CD4-positive, alpha-beta T cell treated with Interferon alpha-2 for 1 hour (primary cell): Measurements from ENCODE around the gene RSPRY1.
"Not testable (repeated sequence)": the region's sequence is repeated elsewhere in the genome, so short reads cannot be mapped to it uniquely, and the experiment has no call there.

Source experiments
- DNase-seq, 2 donors: peaks; one replicate each; pipeline ENCODE4 v3.0.0-alpha.2; 2020 to 2022

Gene RSPRY1

DNA sequence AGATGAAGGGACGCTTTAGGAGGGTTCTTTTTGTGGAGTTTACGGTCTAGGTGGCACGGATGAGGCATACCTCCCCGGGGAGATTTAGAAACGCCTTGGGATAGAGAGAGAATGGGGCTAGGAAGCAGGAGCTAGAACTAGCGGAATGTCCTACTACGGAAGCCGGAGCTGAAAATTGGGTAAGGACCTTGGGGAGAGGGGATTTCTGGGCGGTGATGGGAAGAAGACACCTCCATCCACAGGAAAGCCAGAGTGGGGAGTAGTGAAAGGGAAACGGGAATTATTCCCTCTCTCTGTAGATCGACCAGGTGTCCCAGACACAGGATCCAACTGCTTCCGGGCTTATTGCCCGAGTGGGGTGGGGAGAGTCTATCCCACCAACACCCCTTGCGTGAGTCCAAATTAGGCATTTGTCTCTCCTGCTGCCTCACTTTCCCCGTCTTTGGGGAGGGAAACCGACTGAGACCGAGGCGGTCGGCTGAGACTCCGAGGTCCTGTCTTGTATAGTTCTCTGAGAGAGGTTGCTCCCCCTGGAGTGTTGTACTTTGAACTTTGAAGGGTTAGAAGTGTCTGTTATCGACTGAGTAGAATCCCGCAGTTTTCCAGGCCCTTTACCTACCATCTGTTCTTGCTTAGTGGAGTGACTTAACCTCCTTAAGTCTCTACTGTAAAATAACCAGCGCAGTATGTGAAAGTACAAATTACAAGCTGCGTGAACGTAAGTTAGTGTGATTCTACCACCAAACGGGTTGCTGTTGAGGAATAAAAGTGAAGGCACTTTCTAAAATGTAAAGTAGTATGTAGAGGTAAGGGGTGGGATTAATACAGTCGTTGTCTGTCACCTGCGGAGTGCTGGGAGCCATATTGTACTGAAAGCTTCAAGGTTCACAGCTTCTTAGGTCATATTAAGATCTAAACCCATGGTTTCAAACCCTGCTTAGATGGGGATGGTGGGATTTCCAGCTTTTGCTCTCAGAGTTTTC, 1.0 kb downstream of the RSPRY1 start:
- peak in 1 of 2 donors; percentile 31 for DNase-seq

DNA sequence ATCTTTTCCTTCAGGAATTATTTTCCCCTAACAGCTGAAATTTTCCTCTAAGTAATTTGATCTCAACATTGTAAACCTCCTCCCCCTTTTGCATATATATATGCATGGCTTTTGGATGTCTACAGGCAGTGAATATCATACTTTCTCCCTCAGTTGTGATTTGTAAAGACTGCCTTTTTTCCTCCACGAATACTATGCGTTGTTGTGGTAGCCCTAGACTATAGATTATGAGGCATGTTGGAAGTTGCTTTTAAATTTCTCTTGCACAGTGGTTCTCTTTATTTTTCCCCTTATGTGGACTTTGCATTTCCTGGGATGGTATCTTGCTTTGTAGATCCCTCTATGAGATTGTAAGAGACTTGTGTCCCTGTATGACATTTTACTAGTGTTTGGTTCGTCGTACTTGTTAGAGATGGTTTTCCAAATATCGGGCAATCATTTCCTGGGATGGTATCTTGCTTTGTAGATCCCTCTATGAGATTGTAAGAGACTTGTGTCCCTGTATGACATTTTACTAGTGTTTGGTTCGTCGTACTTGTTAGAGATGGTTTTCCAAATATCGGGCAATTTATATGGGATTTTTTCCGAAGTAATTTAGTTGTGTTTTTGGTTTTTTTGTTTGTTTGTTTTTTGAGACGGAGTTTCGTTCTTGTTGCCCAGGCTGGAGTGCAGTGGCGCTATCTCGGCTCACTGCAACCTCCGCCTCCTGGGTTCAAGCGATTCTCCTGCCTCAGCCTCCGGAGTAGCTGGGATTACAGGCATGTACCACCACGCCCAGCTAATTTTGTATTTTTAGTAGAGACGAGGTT, 2.0 kb downstream of the RSPRY1 start:
- not testable (repeated sequence) for DNase-seq

- no peak for DNase-seq
These were observed 2.5 kb downstream of the RSPRY1 start for GRCh38 chr16:57188711-57189002.

- DNase-seq = not testable (repeated sequence)
These were observed 3.4 kb downstream of the RSPRY1 start for GRCh38 chr16:57189527-57189926.

GRCh38 chr16:57190136-57190535, 4.0 kb downstream of the RSPRY1 start:
- no peak for DNase-seq

DNA sequence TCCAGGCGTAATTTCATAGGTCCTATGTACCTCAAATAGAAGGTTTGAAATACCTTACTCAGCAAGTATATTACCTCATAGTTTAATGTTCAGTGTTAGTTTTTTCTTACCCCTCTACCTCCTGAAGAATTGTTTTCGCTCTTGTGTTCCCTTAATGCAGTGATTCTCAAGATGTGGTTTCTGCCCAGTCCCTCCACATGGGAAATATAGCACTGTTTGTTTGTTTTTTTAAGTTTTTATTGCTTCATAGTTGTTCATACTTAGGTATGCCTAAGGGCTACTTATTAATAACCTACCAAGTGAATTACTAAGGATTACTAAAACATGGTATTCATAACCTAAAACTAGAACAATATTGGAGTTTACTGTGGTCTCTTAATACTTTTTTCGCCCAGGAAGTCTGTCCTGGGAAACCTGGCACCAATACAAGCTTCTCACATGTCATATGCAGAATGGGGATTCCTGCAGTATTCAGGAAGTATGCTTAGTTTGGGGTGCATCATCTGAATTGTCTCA, 5.0 kb downstream of the RSPRY1 start:
- DNase-seq = no peak

DNA sequence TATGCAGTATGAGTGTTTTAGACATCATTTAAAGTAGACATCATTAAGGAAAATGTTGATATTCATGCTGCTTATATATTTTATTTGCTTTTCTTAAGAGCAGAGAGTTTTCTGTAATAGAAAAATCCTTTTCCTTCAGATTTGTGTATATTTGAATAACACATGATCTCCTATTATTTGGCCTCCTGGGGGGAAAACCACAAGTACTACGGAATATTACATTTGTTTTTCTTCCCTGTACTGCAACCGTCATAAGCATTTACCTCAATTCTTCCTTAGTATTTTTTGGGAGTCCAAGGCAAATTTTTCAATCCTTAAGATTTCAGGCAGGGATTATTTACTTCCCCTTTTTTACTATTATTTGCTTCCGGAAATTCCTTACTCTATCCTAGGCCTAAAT, 6.0 kb downstream of the RSPRY1 start:
- no peak for DNase-seq

DNA sequence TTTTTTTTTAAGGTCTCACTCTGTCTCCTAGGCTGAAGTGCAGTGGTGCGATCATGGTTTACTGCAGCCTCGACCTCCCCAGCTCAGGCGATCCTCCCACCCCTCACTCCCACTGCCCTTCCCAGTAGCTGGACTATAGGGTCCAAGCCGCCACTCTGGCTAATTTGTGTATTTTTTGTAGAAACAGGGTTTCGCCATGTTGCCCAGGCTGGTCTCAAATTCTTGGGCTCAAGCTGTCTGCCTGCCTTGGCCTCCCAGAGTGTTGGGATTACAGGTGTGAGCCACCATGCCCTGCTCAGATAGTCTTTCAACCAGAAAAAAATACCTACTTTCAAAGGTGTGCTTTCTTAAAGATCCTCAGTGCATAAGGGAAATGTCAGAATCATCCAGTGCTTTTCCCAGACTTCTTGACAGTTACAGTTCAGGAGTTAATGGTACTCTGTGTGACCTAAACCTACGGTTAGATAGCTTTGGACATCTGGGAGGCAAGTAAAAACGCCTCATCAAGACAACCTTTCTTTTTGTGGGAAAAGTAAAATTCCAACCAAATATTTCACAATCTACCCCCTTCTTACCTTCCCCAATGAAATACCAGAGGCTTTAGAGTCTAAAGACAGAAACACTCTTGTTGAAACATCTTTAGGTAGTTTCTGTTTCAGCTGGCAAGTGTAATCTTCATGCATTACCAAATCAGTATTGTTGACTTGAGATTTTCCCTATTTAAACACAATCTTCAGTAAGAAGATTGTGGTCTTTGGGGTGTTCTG, 6.8 kb downstream of the RSPRY1 start:
- DNase-seq = no peak

- no peak for DNase-seq
These were observed 8.4 kb downstream of the RSPRY1 start for GRCh38 chr16:57194512-57194911.

GRCh38 chr16:57196286-57196685, 10.2 kb downstream of the RSPRY1 start:
- no peak for DNase-seq

DNA sequence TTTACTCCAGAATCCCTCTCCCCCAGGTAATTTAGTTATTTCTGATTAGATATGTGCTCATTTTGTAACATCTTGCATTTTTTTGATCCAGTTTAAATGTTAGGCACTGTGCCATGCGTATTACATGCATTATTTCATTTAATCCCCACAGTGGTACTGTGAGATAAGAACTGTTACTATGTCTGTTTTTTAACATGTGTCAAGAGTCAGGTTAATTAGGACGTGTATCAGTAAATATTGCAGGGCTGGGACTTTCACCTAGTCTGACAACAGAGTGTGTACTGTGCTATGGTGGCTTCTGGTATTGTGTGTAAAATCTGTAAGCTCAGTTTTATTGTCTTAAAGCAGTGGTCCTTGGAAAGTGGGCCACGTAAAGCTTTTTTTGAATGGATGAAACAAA, 10.6 kb downstream of the RSPRY1 start:
- DNase-seq = no peak

DNA sequence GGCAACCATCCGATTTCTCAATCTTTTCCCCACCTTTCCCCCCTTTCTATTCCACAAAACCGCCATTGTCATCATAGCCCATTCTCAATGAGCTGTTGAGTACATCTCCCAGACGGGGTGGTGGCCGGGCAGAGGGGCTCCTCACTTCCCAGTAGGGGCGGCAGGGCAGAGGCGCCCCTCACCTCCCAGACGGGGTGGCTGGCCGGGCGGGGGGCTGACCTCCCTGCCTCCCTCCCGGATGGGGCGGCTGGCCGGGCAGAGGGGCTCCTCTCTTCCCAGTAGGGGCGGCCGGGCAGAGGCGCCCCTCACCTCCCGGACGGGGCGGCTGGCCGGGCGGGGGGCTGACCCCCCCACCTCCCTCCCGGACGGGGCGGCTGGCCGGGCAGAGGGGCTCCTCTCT, 14.2 kb downstream of the RSPRY1 start:
- DNase-seq = not testable (repeated sequence)

- not testable (repeated sequence) for DNase-seq
These were observed 14.8 kb downstream of the RSPRY1 start for GRCh38 chr16:57200926-57201325.

DNA sequence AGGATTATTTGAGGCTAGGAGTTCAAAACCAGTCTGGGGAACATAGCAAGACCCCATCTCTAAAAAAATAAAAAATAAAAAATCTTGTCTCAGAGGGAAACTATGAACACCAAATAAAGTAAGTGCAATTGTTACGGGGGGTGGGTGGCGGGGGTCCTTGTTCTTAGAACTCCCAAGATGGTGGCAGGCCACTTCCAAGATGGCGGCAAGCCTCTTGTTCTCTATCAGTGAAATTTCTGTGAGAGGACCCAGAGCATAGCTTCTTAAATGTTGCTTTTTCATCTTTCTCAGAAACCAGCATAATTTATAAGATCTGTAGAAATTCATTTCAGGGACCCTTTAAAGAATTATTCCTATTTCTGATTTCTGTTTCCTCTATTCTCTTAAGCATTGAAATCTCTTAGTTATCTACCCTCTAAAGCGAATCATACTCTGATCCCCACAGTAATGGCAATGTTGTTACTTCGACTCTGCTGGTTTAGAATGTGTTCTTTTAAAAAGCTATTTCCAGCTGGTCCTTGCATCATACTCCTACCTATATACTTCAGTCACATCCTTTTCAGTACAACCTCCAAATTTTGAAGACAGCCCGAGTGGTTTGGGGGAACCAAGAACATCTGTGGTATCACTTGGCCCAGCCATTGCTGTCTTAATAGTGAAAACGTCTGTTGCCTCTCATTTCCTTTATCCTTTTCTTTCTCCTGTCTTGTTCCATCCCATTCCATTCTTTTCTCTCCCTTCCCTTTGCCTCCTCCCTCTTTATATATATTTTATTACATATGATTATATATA, 16.2 kb downstream of the RSPRY1 start:
- no peak for DNase-seq

DNA sequence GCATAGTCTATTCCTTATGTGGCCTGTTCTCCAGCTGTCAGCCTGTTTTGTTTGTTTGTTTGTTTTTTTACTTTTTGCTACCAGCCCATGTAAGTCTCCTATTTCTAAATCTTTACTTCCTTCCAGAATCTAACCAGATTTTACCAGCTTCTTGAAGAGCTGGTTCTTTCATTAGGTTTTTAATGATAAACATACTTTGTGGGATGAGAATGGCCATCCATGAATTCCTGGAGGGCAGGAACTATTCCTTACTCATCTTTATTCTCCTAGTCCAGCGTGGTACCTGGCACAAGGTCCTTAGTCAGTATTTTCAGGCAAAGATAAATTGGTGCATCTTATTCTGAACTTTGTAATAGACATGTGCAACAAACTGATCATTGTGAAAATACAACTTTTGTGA, 17.3 kb downstream of the RSPRY1 start:
- DNase-seq = no peak

- DNase-seq = no peak
These were observed 18.5 kb downstream of the RSPRY1 start for GRCh38 chr16:57204675-57205074.

DNA sequence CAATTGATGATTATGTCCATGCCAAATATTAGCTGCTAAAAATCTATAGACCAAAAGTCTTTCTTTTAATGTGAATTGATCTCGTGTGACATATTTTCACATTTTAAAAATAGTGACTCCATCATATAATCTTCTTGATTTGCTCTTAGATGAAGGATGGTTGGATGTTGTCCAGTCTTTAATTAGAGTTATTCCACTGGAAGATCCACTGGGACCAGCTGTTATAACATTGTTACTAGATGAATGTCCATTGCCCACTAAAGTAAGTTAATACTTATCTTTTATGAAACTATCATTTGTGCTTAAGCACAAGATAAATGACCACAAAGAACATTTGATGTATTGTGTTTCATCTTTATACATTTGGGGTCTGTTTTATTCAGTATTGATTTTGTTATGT, 22.8 kb downstream of the RSPRY1 start:
- DNase-seq = no peak

DNA sequence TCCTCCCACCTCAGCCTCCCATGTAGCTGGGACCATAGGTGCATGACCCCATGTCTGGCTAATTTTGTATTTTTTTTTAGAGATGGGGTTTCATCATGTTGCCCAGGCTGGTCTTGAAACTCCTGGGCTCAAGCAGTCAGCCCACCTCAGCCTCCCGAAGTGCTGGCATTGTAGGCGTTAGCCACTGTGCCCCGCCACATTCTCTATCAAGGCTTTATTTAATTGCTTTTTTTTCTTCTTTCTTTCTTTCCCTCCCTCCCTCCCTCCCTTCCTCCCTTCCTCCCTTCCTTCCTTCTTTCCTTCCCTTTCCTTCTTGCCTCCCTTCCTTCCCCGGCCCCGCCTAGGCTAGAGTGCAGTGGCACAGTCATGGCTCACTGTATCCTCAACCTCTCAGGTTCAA, 23.7 kb downstream of the RSPRY1 start:
- no peak for DNase-seq

GRCh38 chr16:57213462-57213861, 27.3 kb downstream of the RSPRY1 start:
- DNase-seq = no peak

DNA sequence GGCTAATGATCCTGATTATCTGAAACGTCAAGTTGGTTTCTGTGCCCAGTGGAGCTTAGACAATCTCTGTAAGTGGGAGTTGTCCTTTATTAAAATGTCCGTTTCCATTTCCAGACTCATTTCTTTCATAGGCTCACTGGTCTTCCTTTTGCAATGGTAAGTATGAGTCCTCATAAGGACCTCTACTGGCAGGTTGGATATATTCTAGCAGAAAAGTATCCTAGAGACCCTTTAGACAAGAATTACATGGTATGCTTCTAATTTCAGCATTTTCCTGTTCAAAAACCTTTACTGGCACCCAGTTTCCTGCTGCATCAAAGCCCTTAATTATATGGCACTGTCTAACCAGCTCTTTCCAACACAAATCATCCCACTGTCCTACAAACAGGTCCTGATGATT, 30.8 kb downstream of the RSPRY1 start:
- no peak for DNase-seq

- DNase-seq = no peak
These were observed 36.9 kb downstream of the RSPRY1 start for GRCh38 chr16:57223057-57223456.

GRCh38 chr16:57224651-57225335, 38.7 kb downstream of the RSPRY1 start:
- DNase-seq = no peak
